ENCODE results near the gene PITPNM3.

DNA sequence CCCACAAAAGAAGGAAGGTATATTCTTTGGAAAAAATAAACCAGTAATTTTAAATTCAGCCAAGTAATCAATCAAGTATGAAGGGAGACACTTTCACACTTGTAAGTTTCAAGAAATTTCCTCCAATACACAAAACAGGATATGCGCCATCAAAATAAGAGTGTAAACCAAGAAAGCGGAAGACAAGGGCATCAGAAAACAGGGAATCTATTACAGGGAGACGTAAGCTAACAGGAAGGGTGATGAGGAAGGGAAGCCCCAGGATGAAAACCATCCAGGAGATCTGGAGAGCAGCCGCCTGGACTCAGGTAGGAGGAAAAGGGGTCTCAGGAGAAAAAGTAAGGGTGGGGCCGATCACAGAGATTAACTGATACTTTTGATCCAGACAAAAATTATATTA lies 31.8 kb upstream of the PITPNM3 start:
- TF ChIP-seq, protein P1, sequence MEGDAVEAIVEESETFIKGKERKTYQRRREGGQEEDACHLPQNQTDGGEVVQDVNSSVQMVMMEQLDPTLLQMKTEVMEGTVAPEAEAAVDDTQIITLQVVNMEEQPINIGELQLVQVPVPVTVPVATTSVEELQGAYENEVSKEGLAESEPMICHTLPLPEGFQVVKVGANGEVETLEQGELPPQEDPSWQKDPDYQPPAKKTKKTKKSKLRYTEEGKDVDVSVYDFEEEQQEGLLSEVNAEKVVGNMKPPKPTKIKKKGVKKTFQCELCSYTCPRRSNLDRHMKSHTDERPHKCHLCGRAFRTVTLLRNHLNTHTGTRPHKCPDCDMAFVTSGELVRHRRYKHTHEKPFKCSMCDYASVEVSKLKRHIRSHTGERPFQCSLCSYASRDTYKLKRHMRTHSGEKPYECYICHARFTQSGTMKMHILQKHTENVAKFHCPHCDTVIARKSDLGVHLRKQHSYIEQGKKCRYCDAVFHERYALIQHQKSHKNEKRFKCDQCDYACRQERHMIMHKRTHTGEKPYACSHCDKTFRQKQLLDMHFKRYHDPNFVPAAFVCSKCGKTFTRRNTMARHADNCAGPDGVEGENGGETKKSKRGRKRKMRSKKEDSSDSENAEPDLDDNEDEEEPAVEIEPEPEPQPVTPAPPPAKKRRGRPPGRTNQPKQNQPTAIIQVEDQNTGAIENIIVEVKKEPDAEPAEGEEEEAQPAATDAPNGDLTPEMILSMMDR (conservative IDR thresholded peaks at IDR 0.05 in 1 of 2, IDR thresholded peaks at IDR 0.05 in 1 of 2; ENCODE audit: low read depth in 1 of 2, low read length in 2 of 2): no peak
- TF ChIP-seq EZH2 (IDR thresholded peaks at IDR 0.05; ENCODE audit: low read length, missing control alignments): no peak

Measured in fibroblast of lung (primary cell).